Neural progenitor cell (in vitro differentiated cells): ENCODE measurements around the gene HNF4A. TPM values are rescaled to one million over a fixed set of nuclear protein-coding genes. Genes with fewer than 3 reads are reported as not detected.

Experiments used
- DNase-seq: peaks from one replicate; pipeline ENCODE4 v3.0.0-alpha.2; 2016; ENCODE audit warnings: low spot score
- H2AFZ ChIP-seq: fragments of 200-600 bp; sonication (generic); replicated peaks from 2 replicates; pipeline ENCODE4 v1.6.1; 2016; ENCODE audit warnings: antibody characterized with exemption
- H3F3A ChIP-seq: fragments of 200-600 bp; sonication (generic); 2 replicates; pipeline ENCODE4 v1.6.1; 2016; ENCODE audit warnings: antibody characterized with exemption, low read depth
- H3K27ac ChIP-seq: fragments of 200-600 bp; sonication (generic); 2 replicates; pipeline ENCODE4 v1.5.1; 2016; ENCODE audit warnings: mild to moderate bottlenecking
- H3K27me3 ChIP-seq: fragments of 200-600 bp; sonication (generic); 2 replicates; pipeline ENCODE4 v1.6.1; 2016; ENCODE audit warnings: mild to moderate bottlenecking, moderate library complexity
- H3K36me3 ChIP-seq: fragments of 200-600 bp; sonication (generic); 2 replicates; pipeline ENCODE4 v1.5.1; 2016
- H3K4me1 ChIP-seq: fragments of 200-600 bp; sonication (generic); 2 replicates; pipeline ENCODE4 v1.6.1; 2016; ENCODE audit warnings: mixed run types
- H3K4me2 ChIP-seq: fragments of 200-600 bp; sonication (generic); 2 replicates; pipeline ENCODE4 v1.6.1; 2016
- H3K4me3 ChIP-seq: fragments of 200-600 bp; sonication (generic); 2 replicates; pipeline ENCODE4 v1.5.1; 2016
- H3K79me2 ChIP-seq: fragments of 200-600 bp; sonication (generic); 2 replicates; pipeline ENCODE4 v1.6.1; 2016; ENCODE audit warnings: low read depth
- H3K9ac ChIP-seq: fragments of 200-600 bp; sonication (generic); 2 replicates; pipeline ENCODE4 v1.6.1; 2016
- H3K9me3 ChIP-seq: fragments of 200-600 bp; sonication (generic); 2 replicates; pipeline ENCODE4 v1.5.1; 2016; ENCODE audit warnings: low read depth
- H4K20me1 ChIP-seq: fragments of 200-600 bp; sonication (generic); 2 replicates; pipeline ENCODE4 v1.6.1; 2016; ENCODE audit warnings: low read depth
- H3K27ac Mint-ChIP-seq: 3 replicates; pipeline ENCODE4 v1.8.0; 2021; ENCODE audit warnings: mixed read lengths
- H3K27me3 Mint-ChIP-seq: 2 replicates; pipeline ENCODE4 v1.8.0; 2022; ENCODE audit warnings: low read depth, mild to moderate bottlenecking, inconsistent platforms, moderate library complexity, mixed read lengths; ENCODE audit not compliant: insufficient read depth
- H3K36me3 Mint-ChIP-seq: 3 replicates; pipeline ENCODE4 v1.8.0; 2021; ENCODE audit warnings: mixed read lengths
- H3K4me1 Mint-ChIP-seq: 3 replicates; pipeline ENCODE4 v1.8.0; 2021; ENCODE audit warnings: mixed read lengths
- H3K4me3 Mint-ChIP-seq: 3 replicates; pipeline ENCODE4 v1.8.0; 2021; ENCODE audit warnings: mild to moderate bottlenecking, moderate library complexity, mixed read lengths
- H3K9me3 Mint-ChIP-seq: 3 replicates; pipeline ENCODE4 v1.8.0; 2020; ENCODE audit warnings: mixed read lengths
- CTCF ChIP-seq: fragments of 200-600 bp; sonication (generic); IDR thresholded peaks from 2 replicates; pipeline ENCODE4 v1.5.1; 2017; ENCODE audit warnings: antibody characterized with exemption, mild to moderate bottlenecking
- EZH2 ChIP-seq: fragments of 200-600 bp; sonication (generic); IDR thresholded peaks from 2 replicates; pipeline ENCODE4 v1.6.1; 2017; ENCODE audit warnings: antibody characterized with exemption, mild to moderate bottlenecking, moderate library complexity
- EZH2phosphoT487 ChIP-seq: fragments of 200-600 bp; sonication (generic); IDR thresholded peaks from 2 replicates; pipeline ENCODE4 v1.6.1; 2017; ENCODE audit warnings: antibody characterized with exemption
- total RNA-seq: library from RNA; depleted of rRNA; stranded (reverse); fragments of >200 nt; gene quantifications from 2 replicates; pipeline ENCODE4 v1.2.3, GENCODE V29; 2015; ENCODE audit warnings: low replicate concordance

Gene HNF4A
- total RNA-seq, 1 donor from 2014 or later: 1.6 TPM

- H3K4me1 ChIP-seq: no peaks in the 10 kb centered on the region
- Mint-ChIP-seq H3K36me3 (no peaks in the 10 kb centered on the region), H3K27ac (no peak overlapping the region), H3K27me3 (peaks cover 6% of the 10 kb centered on the region), H3K4me1 (no peaks in the 10 kb centered on the region), H3K9me3 (no peaks in the 10 kb centered on the region), H3K4me3 (no peak overlapping the region)
- no peaks in the 10 kb centered on the region for H3K36me3 ChIP-seq
- no peaks in the 10 kb centered on the region for H3K27me3 ChIP-seq
- no peak overlapping the region for H3K4me3 ChIP-seq
- H3K27ac ChIP-seq: no peak overlapping the region
- no peaks in the 10 kb centered on the region for H4K20me1 ChIP-seq
- DNase-seq: no peak
- no peak overlapping the region for H2AFZ ChIP-seq
- H3K79me2 ChIP-seq: no peaks in the 10 kb centered on the region
- no peak overlapping the region for H3K9ac ChIP-seq
- TF ChIP-seq EZH2phosphoT487: no peak
- no peak for TF ChIP-seq CTCF
- TF ChIP-seq EZH2: no peak
- H3K9me3 ChIP-seq: no peaks in the 10 kb centered on the region
- H3F3A ChIP-seq: no peaks in the 10 kb centered on the region
- H3K4me2 ChIP-seq: no peak overlapping the region
These were observed 50.5 kb downstream of the HNF4A start for GRCh38 chr20:44405785-44406571.

- Histone ChIP-seq H3K4me2 (no peak overlapping the region), H3K27me3 (no peaks in the 10 kb centered on the region), H3K36me3 (no peaks in the 10 kb centered on the region), H3F3A (no peaks in the 10 kb centered on the region), H4K20me1 (no peaks in the 10 kb centered on the region), H3K27ac (no peak overlapping the region), H3K9ac (no peak overlapping the region), H3K9me3 (no peaks in the 10 kb centered on the region), H3K79me2 (no peaks in the 10 kb centered on the region), H3K4me1 (no peaks in the 10 kb centered on the region), H3K4me3 (no peak overlapping the region), H2AFZ (no peak overlapping the region)
- Mint-ChIP-seq H3K27ac (no peak overlapping the region), H3K27me3 (peaks cover 6% of the 10 kb centered on the region), H3K4me3 (no peak overlapping the region), H3K4me1 (no peaks in the 10 kb centered on the region), H3K36me3 (no peaks in the 10 kb centered on the region), H3K9me3 (no peaks in the 10 kb centered on the region)
- TF ChIP-seq EZH2: no peak
- no peak for TF ChIP-seq CTCF
- TF ChIP-seq EZH2phosphoT487: no peak
- DNase-seq: no peak
These were observed 51.2 kb downstream of the HNF4A start for GRCh38 chr20:44406572-44407137.

GRCh38 chr20:44407402-44408184, 52.1 kb downstream of the HNF4A start:
- Histone ChIP-seq H3K4me3 (no peak overlapping the region), H3K4me1 (peaks cover 1% of the 10 kb centered on the region), H4K20me1 (no peaks in the 10 kb centered on the region), H3K9me3 (no peaks in the 10 kb centered on the region), H3K4me2 (no peak overlapping the region), H3K79me2 (no peaks in the 10 kb centered on the region), H3K9ac (no peak overlapping the region), H3K27me3 (no peaks in the 10 kb centered on the region), H3K36me3 (no peaks in the 10 kb centered on the region), H3K27ac (no peak overlapping the region), H2AFZ (no peak overlapping the region), H3F3A (no peaks in the 10 kb centered on the region)
- Mint-ChIP-seq H3K4me3 (no peak overlapping the region), H3K36me3 (no peaks in the 10 kb centered on the region), H3K4me1 (peaks cover 6% of the 10 kb centered on the region), H3K27ac (no peak overlapping the region), H3K9me3 (no peaks in the 10 kb centered on the region), H3K27me3 (peaks cover 4% of the 10 kb centered on the region)
- DNase-seq: no peak
- TF ChIP-seq CTCF (no peak), EZH2 (no peak), EZH2phosphoT487 (no peak)
